Activated CD4-positive, CD25-positive, alpha-beta regulatory T cell treated with anti-CD3 and anti-CD28 coated beads, Interleukin-2, amount 50 U/mL, for 72 hours (primary cell): ENCODE data around the gene RPTOR.
A peak's percentile ranks its signal among the peaks of the same experiment; 100 is the strongest.

ENCODE experiments used
- DNase-seq: peaks from one replicate; pipeline ENCODE4 v3.0.0; 2021

RPTOR gene

DNA sequence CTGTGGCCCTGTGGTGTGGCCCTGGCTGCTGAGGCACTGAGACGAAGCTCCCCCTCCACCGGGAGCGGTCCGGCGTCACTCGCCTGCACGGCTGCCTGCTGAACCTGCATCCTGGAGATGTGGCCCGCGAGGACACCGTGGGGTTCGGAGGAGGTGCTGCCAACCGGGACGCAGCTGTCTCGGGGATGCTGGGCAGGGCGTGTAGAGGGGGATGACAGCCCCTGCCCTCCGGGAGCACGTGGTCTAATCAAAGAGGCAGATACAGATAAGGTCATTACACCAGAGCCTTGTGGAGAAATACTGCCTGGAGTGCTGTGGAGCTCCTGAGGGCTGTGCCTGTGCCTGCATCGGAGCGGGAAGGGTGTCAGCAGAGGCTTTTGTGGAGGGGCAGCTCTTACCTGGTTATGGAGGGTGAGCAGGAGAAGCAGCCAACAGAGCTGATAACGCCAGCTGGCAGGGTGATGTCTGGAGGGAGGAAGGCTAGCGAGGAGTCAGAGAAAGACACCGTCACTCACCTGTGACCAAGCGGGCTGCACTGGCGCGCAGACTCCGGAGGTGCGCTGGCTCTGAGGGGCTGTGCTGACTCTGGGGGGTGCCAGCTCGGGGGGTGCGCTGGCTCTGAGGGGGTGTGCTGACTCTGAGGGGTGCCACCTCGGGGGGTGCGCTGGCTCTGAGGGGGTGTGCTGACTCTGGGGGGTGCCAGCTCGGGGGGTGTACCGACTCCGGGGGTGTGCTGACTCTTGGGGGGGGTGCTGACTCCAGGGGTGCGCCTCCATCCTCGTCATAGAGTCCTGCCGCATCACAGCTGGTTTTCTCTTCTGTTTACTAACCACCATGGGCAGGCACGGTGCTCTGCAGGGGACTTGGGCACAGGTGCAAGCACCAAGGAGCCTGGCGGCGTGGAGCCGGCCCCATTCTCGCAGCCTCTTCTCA lies 342.3 kb downstream of the RPTOR start:
- no peak for DNase-seq

DNA sequence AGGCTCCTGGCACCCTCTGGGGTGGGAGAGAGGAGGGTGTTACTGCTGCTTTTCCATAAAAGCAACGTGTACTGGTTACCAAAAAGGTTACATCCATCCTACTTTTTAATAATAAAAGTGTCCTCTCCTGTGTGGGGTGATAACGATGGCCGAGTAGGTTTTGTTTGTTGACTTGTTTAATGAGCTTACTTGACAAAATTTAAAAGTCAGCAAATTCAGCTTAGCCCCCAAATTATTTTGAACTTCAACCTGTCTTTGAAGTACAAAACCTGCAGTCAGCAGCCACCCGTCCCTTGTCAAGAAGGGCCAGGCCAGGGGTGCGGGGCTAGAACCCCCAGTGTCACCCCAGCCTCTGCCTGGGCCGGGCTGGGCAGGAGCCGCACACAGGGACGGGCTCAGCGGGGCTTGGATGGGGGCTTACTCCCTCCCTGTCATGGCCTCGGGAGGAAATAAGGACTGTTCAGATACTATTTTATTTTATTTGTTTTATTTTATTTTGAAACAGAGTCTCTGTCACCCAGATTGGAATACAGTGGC lies 343.1 kb downstream of the RPTOR start:
- no peak for DNase-seq

DNA sequence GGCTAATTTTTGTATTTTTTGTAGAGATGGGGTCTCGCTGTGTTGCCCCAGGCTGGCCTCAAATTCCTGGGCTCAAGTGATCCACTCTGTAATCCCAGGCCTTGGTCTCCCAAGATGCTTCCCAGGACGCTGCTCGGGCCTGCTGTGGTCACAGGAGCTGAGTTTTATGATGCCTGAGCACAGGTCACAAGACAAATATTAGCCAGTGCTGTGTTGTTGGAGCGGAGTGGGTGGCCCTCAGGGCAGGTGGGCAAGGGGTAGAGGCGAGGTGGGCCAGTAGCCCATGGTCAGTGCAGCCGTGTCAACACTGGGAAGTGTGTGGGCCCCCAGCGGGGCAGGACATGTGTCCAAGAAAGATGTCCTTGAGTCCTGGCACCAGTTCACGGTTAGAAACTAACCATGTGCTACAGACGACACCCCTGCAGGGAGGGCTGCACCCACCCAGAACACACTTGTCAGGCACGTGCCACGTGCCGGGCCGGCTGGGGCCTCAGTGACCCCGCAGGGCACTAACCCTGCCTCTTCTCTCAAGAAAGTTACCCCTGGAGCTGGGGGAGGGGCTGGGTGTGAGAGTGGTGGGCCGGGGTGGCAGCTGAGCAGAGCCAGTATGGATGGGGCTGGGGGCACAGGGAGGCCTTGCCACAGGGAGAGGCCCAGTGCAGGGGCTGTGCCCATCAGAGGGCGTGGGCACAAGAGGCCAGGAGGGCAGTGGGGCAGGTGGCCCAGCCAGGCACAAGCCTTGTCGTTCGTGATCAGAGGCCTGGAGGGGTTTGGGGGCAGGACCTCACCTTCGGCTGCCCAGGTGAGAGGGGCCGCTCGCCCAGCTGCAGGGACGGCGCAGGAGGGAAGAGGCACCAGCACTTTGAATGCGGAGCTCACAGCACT lies 343.9 kb downstream of the RPTOR start:
- no peak for DNase-seq

DNA sequence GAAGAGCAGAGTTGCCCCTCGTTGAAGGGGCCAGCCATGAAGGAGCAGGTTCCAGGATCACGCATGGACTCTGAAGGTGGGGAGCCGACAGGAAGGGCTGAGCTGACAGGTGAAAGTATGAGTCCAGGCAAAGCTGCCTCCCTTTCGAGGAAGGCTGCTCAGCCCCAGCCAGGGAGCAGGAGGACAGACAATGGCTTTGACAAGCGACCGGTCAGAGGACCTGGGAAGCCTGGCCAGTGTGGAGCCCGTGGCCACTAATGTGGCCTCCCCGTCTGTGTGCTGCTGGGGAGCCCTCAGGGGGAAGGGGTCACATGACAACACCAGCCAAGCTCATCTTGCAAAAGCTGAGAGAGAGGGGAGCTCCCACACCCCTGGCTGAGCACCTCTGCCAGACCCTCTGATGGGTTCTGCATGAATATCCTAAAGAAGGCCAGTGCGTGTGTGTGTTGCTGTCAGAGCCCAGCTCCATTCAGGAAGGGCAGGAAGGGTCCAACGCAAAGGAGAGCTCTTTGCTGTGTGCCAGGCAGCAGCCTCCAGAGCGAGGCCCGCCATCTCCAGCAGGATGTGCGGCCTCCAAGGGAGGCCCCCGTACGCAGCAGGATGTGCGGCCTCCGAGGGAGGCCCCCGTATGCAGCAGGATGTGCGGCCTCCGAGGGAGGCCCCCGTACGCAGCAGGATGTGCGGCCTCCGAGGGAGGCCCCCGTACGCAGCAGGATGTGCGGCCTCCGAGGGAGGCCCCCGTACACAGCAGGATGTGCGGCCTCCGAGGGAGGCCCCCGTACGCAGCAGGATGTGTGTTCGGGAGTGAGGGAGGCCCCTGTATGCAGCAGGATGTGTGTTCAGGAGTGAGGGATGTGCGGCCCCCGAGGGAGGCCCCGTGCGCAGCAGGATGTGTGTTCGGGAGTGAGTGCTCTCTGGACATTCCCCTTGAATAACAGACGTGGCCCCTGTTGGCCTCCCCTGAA lies 344.9 kb downstream of the RPTOR start:
- no peak for DNase-seq

DNA sequence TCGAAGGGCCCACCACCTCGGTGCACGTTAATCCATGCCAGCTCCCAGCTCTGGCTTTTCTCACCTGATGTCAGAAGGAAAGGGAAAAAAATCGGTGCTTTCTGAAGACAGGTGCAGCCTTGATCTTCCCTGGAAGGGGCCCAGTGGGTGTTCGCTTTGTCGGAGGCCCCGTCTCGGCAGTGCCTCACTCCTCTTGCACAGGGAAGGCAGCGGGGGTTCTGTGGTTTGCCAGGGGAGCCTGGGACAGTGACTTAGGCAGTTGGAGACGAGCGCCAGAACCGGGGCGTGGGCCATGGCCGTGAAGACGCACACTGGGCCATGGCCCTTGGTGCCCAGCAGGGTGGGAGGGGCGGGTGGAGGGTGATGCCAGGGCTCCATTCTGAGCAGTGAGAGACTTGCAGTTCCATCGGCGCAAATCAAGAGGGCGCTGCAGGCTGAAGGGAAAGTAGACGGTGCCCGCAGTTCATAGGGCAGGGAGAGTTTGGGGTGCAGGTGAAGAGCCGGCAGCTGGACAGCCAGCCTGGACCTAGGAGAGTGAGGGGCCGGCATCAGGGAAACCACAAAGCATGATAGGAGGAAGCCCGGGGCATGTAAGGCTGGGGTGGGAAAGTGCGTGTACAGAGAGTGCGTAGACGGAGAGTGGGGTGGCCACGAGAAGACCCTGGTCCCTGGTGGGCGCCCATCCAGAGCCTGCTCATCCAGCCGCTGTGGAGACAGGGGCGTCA lies 345.7 kb downstream of the RPTOR start:
- DNase-seq = no peak

DNA sequence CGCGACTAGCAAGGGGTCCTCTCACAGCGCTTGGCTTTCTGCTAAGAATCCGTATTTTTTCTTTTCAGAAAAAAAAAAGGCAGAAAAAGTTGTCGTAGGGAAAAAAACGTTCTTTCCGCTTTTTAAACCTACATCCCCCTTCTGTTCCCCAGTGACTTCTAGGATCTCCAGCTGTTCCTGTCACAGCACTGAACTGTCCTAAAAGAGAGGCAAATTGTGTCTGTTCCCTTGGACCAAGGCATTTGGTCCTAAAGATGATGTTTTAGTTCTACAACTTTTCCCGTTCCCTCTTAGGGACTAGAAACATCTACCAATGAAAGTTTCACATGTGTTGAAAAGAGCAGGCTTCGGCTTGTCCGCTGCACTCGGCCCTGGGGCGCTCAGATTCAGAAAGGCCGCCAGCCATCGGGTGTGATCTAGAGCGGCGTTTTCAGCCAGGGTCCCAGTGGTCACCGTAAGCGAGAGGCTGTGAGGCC lies 346.3 kb downstream of the RPTOR start:
- no peak for DNase-seq

DNA sequence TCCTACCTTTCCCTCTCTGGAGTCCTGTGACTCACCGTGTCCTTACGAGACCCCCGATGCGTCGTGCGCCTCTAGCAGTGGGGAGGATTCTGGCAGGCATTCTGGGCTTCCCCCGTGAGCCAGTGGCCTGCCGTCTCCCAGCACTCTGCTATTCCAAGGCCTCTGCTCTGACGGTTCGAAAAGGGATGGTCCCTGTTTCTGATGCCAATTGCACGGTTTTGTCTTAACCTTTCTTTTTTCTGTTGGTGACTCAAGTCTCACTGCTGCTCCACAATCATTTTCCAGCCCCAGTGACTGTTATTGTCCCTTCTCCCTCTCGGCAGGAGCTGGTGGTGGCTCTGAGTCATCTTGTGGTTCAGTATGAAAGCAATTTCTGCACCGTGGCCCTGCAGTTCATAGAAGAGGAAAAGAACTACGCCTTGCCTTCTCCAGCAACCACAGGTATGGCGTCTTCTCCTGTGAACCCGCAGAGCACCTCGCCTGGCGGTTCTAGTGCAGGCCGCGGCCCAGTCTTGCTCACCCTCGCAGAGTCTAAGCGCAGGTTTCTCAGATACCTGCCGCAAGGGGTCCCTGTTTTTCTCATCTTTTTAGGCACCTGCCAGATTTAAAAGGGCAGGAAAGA lies 346.9 kb downstream of the RPTOR start:
- DNase-seq = peak; percentile 69

DNA sequence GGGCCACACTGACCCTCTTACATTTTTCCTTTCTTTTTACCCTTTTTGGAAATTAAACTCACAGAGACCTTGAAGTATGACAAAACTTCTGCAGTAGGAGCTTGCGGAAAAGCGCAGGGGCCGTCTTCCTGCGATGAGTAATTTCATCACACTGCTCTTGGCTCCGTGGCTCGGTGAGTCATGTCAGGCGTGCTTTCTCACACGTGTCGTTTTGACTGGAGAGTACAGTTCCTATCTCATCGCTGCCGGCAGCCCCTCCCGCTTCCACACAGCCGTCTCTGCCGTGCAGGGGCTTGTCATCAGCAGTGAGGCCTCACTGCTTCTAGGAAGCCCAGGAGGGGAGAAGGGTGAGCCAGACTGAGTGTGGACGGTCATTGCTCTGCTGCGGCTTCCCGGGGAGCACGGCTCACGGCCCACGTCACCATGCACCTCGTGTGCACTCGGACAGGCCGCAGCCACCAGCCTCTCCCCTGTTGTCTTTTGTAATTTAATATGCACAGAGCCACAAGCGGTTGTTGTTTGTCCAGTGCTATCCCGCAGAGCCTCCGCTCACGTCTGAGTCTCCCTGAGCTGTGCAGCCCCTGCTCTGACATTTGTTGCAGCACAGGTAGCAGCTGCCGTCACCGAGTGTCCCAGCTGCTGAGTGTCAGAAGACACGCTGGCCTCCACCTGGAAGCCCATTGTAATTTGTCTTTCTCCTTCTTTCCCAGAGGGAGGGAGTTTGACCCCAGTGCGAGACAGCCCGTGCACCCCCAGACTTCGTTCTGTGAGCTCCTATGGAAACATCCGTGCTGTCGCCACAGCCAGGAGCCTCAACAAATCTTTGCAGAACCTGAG lies 347.6 kb downstream of the RPTOR start:
- peak; percentile 84 for DNase-seq

DNA sequence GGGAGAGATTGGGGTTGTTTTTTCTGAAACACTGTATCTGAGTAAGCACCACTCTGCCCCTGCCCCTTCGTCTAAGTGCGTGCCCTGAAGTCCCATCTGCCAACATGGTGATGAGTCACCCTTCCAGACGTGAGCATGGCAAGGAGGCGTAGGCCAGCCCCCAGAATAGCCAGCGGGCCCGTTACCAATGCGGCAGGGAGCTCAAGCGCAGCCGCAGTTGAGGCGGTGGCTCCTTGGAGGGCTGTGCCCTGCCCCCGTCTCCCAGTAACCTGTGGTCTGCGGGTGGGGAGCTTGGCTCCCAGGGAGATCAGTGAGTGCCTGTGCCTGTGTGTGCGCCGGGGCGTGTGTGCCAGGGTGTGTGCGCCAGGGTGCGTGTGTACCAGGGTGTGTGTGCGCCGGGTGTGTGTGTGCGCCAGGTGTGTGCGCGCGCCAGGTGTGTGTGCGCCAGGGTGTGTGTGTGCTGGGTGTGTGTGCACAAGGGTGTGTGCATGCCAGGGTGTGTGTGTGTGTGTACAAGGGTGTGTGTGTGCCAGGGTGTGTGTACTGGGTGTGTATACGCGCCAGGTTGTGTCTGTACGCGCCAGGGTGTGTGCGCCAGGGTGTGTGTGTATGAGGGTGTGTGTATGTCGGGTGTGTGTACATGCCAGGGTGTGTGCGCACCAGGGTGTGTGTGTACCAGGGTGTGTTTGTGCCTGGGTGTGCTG lies 348.4 kb downstream of the RPTOR start:
- peak; percentile 61 for DNase-seq

DNA sequence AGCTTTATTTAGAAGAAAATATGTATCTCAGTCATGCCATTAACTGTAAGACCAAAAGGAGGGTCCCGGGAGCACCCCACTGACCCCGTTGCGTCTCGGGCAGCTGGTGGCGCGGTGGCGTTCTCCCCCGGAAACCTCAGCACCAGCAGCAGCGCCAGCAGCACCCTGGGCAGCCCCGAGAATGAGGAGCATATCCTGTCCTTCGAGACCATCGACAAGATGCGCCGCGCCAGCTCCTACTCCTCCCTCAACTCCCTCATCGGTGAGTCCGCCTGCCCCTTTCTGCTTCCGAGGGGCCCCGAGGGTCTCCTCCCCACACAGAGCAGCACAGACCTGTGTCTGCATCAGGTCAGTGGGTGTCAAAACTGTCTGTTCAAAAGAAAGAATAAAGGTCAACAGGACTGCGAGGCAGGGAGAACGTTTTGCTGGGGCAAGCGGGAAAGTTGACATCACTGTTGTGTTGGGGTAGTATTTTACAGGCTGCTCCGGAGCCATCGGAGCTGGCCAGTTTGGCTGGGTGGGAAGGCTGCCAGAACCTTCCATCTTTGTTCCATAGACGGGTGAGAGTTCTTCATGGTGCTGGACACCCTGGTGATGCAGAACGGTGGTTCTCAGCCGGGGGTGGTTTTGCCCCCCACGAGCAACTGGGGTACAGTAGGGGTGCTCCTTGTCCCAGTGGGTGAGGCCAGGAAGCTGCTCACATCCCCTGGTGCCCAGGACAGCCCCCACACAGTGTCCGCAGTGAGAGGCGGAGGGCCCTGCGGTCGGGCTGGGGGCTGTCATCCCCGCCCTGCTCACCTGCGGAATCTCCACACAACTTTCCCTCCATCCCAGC lies 349.2 kb downstream of the RPTOR start:
- no peak for DNase-seq

DNA sequence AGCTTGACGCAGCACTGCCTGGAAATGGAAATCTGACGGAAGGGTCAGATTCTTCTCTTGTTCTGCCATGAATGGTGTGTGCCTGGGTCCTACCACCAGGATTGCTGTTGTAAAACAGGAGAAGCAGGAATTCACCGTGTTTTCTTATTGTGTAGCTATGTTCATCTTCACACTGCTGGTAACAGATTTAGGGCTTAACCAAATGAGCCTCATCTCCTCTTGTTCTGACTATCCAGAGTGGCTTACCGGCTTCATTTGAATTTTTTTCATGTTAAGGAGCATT lies 349.7 kb downstream of the RPTOR start:
- DNase-seq = no peak

DNA sequence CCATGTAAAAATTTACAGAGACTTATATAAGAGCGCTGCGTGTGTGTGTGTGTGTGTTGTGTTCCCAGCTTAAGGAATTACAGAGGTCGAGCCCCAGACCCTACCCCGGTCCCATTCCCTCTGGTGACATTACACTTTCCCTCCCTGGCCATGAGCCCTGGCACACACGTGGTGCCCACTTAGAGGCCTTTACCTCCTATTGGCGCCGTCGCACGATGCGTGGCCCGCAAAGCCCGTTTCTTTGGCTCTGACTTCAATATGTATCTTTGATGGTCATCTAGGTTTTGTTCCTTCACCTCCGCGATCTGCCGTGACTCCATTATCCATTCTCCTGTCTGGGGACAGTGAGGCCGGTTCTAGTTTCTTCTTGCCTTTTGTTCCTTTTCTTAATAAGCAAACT lies 350.1 kb downstream of the RPTOR start:
- no peak for DNase-seq

DNA sequence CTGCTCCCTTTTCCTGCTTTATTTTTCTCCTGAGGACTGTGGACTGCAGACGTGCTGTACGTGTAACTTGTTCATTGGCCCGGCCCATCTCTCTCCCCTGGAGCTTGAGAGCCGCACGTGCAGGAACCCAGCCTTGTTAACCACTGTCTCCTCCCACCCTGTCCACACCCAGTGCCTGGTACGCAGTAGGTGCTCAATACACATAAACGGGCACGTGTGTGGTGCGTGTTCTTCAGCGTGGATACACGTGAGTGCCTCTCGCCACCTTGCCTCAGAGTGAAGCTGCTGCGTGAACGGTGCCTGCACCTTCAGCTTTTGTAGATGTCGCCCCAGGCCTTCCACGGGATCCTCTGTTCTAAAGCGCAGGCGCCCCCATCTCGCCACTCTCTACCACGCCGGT lies 350.7 kb downstream of the RPTOR start:
- no peak for DNase-seq

DNA sequence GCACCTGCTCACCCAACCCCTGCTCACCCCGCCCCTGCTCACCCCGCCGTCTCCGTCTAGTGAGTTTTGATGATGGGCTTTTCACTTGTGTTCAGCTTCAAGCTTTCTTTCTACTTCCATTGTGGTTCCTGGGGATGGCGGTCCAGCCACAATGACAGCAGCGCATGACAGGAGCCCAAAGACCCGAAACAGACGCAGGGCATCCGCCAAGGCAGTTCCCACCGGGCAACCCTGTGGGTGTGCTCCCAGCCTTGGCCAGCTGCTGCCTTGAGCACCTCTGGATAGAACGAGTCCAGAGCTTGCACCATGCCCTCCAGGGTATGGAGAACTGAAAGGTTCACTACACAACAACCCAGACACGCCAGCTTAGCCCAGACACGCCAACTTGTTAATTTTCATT lies 354.1 kb downstream of the RPTOR start:
- no peak for DNase-seq

DNA sequence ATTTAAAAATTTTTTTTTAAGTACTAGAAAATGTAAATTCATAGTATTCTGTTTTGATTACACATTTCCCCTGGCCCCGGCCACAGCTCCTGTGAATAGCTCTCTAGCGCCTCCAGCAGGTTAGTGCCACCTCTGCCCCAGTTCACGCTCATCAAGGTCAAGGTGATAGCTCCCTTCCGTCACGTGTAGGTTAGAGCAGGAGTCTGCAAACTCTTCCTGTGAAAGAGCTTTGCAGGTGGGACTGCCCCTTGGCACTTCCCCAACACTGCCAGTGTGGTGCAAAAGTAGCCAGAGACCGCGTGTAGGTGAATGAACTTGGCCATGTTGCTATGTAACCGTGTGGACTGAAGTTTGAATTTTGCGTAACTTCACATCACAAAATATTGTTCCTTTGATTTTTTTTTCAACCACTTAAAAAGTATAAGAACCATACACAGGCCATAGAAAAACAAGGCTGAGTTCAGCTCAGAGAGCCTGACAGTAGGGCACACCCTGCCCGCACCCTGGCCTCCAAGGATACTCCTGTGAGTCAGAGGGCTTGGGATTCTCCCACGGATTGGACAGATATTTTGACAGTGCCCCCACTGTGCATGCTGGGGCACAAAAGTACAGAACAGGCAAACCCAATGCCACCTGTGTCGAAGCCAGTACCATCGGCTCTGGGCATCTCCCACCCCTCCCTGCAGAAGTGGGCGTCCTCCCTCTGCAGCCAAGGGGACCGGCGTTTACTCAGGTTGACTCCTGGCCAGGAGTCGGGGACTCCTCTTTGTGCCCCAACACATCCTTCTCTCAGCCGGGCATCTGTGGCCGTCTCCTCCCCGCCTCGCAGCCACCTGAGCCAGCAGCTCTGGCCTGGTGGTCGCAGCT lies 355.0 kb downstream of the RPTOR start:
- DNase-seq = peak; percentile 77

DNA sequence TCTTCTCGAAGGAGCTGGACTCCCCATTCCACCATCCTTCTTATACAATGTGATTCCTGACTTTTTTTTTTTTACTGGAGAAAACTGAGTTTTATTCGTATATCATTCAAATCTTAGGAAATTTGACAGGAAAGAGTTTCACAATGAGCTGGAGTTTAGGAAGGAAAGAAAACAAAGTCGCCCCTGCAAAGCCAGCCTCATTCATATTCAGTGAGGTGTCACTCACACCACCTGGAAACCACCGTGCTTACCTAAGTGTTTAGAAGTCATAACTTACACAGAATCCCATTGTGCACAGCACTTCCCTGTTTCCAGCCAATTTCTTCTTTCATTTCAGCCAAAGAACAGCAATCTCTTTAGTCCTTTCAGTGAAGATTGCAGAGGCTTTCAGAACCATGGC lies 356.7 kb downstream of the RPTOR start:
- no peak for DNase-seq

DNA sequence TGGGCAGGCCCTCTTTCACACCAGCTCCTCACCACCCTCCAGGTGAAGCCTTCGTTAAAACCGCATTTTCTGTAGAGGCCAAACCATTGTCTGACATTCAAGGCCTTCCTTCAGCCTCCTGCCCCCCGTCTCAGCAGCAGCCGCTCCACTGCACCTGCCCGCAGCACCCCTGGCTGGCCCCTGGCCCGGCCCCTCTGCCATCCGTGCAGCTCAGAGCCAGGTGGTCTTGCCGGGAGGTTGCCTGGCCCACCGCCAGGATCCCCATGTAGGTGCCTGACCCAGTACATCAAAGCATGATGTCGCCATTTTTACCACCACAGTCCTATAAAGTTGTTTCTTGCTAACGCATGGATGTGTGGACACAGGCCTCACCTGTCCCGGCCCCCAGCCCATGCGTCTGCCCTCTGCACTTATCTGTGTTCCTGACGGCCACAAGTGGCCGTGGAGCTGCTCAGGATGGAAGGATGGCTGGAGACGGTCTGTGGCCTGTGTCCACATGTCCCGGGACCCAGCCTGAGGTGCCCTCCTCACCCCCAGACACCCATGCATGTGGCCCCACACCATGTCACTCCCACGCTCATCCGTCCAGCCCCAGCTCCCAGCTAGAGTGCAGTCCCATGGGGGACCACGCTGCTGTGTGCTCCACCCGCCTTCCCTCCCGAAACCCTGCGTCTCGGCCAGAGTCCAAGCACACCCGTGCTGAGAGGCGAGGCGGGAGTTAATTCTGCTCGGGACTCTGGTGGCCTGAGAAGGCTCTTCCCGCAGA lies 357.7 kb downstream of the RPTOR start:
- no peak for DNase-seq
